SKM-1 (cell line): ENCODE measurements around the gene FAP.

Experiments used
- DNase-seq: peaks from one replicate; lab custom pipeline; 2025; ENCODE audit not compliant: unreplicated experiment; lab: John Stamatoyannopoulos, UW

Gene FAP

GRCh38 chr2:162243294-162243693, at the start of gene FAP:
Gene FAP (minus strand): TSS chr2:162243445. CDS start chr2:162243327, 118 bp downstream.
- no peak for DNase-seq

- DNase-seq = no peak
Observed at GRCh38 chr2:162291748-162292147, 48.5 kb upstream of the FAP start.

- no peak for DNase-seq
Observed at GRCh38 chr2:162282765-162283425, 39.6 kb upstream of the FAP start.

GRCh38 chr2:162280654-162281053, 37.4 kb upstream of the FAP start:
- no peak for DNase-seq

GRCh38 chr2:162277381-162277780, 34.1 kb upstream of the FAP start:
- DNase-seq = no peak

- DNase-seq = no peak
Observed at GRCh38 chr2:162267996-162268395, 24.8 kb upstream of the FAP start.

GRCh38 chr2:162267496-162267895, 24.3 kb upstream of the FAP start:
- DNase-seq = no peak

GRCh38 chr2:162266460-162266760, 23.2 kb upstream of the FAP start:
- no peak for DNase-seq

GRCh38 chr2:162265666-162266459, 22.6 kb upstream of the FAP start:
- no peak for DNase-seq

GRCh38 chr2:162261032-162261945, 18.0 kb upstream of the FAP start:
- DNase-seq = peak; percentile 55

GRCh38 chr2:162258686-162259085, 15.4 kb upstream of the FAP start:
- no peak for DNase-seq

GRCh38 chr2:162258169-162258568, 14.9 kb upstream of the FAP start:
- DNase-seq = no peak

- DNase-seq = no peak
Observed at GRCh38 chr2:162257425-162257824, 14.2 kb upstream of the FAP start.

GRCh38 chr2:162256591-162256991, 13.3 kb upstream of the FAP start:
- no peak for DNase-seq

- no peak for DNase-seq
Observed at GRCh38 chr2:162254236-162254871, 11.1 kb upstream of the FAP start.

- DNase-seq = no peak
Observed at GRCh38 chr2:162253435-162253834, 10.2 kb upstream of the FAP start.

- no peak for DNase-seq
Observed at GRCh38 chr2:162252153-162252552, 8.9 kb upstream of the FAP start.

- no peak for DNase-seq
Observed at GRCh38 chr2:162245781-162246180, 2.5 kb upstream of the FAP start.

- DNase-seq = no peak
Observed at GRCh38 chr2:162245061-162245460, 1.8 kb upstream of the FAP start.

GRCh38 chr2:162244541-162245031, 1.3 kb upstream of the FAP start:
- no peak for DNase-seq

GRCh38 chr2:162243715-162244114, 470 bp upstream of the FAP start:
- DNase-seq = no peak
